HG02973 (cell line): ENCODE data around the gene RBM15.

ENCODE experiments used
- ATAC-seq: cut with Tn5 transposase; IDR thresholded peaks from one replicate; pipeline ENCODE4 v1.9.1; 2021; ENCODE audit warnings: moderate library complexity; ENCODE audit not compliant: unreplicated experiment

RBM15 gene

GRCh38 chr1:110319332-110320167 lies 19.6 kb upstream of the RBM15 start:
- ATAC-seq: no peak

- ATAC-seq: no peak
Measured at GRCh38 chr1:110320168-110320518, 19.0 kb upstream of the RBM15 start.

- no peak for ATAC-seq
Measured at GRCh38 chr1:110321045-110321444, 18.1 kb upstream of the RBM15 start.

DNA sequence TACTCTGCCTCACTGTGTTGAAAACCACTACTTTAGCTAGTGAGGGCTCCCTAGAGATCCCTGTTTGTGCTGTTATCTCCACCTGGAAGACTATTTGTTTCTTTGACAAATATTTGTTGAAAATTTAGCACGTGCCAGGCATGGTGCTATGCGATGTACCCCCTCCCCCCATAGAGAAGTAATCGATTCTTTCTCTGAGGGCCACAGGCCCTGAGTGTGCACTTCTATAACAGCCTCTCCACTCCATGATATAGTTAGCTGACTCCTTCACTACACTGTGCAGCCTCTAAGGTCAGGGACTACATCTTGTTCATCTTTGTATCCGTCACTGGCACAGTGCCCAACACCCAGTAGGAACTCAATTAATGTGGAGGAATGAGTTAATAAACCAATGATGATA lies 17.3 kb upstream of the RBM15 start:
- ATAC-seq: no peak

DNA sequence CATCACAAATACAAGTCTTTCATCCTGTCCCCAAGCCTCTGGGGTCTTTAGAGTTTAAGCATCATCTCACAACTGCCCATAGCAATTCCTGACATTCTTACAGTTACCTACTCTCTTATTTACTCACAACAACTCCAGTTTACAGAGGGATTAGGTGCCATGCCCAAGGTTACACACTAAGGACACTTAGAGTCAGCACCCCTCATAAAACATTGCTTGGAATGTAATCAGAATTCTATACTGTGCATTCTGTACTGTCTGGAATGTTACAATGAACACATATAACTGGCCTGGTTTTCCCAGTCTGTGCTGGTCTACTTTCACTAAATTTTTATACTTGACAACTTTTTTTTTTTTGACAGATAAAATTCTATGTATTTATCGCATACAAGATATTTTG lies 14.5 kb upstream of the RBM15 start:
- no peak for ATAC-seq

DNA sequence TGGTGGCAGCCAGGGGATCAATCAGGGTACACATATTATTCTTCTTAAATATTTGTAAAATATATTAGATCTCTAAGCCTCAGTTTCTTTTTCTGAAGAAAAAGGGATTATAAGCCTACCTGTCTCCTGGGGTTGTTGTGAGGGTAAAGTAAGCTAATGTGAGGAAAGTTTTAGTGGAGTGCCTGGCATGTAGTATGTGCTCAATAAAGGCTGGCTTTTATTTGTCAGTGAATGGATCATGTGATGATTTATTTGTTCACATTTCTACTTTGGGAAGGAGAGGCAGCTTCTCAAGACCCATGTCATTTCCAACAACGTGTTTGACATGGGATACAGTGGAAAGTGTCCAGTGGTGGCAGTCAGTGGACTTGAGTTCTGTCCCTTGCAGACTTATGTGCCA lies 12.4 kb upstream of the RBM15 start:
- ATAC-seq: no peak

DNA sequence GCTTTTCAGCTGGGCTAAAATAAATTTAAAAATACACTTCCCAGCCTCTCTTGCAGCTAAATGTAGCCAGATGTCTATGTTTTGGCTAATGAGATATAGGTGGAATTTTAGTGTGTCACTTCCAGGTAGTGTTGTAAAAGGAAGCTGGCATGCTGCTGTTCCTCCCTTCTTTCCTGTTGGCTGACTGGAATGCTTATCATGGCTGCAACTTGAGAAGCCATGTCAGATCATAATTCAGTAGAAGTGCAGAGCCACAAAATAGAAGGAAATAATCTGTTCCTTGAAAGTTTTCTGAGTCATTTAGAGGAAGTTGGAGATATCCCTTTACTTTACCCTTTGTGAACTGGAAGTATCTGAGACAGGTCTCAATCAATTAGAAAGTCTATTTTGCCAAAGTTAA lies 10.9 kb upstream of the RBM15 start:
- no peak for ATAC-seq

- ATAC-seq: no peak
Measured at GRCh38 chr1:110328700-110329099, 10.5 kb upstream of the RBM15 start.

GRCh38 chr1:110335265-110335664 lies 3.9 kb upstream of the RBM15 start:
- no peak for ATAC-seq

- ATAC-seq: no peak
Measured at GRCh38 chr1:110336300-110337039, 2.7 kb upstream of the RBM15 start.

- no peak for ATAC-seq
Measured at GRCh38 chr1:110337704-110338308, 1.4 kb upstream of the RBM15 start.

GRCh38 chr1:110338309-110338885 lies 780 bp upstream of the RBM15 start:
- ATAC-seq: peak; percentile 64

DNA sequence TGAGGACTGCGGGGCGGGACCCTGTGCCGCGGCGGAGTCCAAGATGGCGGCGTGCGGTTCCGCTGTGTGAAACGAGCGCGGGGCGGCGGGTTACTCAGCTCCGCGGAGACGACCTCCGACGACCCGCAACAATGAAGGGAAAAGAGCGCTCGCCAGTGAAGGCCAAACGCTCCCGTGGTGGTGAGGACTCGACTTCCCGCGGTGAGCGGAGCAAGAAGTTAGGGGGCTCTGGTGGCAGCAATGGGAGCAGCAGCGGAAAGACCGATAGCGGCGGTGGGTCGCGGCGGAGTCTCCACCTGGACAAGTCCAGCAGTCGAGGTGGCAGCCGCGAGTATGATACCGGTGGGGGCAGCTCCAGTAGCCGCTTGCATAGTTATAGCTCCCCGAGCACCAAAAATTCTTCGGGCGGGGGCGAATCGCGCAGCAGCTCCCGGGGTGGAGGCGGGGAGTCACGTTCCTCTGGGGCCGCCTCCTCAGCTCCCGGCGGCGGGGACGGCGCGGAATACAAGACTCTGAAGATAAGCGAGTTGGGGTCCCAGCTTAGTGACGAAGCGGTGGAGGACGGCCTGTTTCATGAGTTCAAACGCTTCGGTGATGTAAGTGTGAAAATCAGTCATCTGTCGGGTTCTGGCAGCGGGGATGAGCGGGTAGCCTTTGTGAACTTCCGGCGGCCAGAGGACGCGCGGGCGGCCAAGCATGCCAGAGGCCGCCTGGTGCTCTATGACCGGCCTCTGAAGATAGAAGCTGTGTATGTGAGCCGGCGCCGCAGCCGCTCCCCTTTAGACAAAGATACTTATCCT lies 430 bp downstream of the RBM15 start:
- peak; percentile 2 for ATAC-seq

DNA sequence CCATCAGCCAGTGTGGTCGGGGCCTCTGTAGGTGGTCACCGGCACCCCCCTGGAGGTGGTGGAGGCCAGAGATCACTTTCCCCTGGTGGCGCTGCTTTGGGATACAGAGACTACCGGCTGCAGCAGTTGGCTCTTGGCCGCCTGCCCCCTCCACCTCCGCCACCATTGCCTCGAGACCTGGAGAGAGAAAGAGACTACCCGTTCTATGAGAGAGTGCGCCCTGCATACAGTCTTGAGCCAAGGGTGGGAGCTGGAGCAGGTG lies 961 bp downstream of the RBM15 start:
- no peak for ATAC-seq

GRCh38 chr1:110341146-110341871 lies 2.1 kb downstream of the RBM15 start:
- no peak for ATAC-seq

- ATAC-seq: no peak
Measured at GRCh38 chr1:110341872-110342331, 2.7 kb downstream of the RBM15 start.

DNA sequence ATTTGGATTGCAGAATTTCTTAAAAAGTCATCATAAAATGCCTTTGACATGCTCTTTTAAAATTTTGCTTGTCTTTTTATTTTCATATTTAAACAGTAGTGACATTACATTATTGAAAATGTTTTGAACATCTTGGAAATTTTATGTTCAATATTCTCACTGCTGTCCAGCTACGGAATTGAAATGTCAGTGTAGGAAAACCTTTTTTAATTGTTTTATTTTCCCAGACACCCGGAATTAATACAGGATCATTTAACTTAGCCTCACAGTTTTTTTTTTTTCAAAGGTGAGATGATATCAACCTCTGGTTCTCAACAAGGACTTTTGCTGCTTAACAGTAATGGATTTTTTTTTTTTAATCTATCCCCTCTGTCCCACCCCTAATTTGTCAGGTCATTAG lies 4.1 kb downstream of the RBM15 start:
- no peak for ATAC-seq

DNA sequence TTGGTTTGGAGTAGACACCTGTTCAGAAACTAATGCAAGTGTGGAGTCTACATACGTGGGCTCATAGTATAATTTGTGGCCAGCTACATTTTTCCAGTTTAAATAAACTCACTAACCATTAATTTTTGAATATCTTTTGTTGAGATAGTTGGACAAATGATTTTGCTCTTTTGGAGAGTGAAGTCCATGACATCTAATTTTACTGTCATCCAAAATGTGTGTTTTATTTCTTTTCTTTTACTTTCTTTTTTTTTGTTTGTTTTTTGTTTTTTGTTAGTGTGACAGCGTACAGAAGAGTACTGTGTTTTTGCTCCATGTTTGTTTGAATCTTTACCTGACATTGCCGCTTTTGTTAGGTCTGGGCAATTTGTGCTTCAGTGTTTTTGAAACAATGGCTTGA lies 5.0 kb downstream of the RBM15 start:
- no peak for ATAC-seq

- ATAC-seq: no peak
Measured at GRCh38 chr1:110345480-110345879, 6.3 kb downstream of the RBM15 start.

DNA sequence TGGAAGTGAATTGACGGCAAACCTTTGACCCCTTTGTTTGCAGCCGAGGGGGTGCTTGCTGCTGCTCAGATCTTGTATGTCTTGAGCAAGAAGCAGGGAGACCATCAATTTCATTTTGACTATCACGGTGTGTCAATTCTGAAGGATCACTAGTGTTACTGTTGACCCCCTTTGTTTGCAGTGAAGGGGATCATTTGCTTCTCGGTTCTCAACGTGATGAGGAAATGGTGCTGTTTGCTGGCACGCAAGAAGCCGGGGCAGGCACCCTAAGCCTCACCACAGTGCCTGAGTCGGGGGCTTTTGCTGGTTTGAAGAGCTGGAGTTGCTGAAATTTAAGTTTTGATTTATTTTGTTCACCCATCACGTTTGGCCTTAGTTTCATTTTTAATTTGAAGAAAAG lies 7.5 kb downstream of the RBM15 start:
- no peak for ATAC-seq
